HFFc6 (cell line): ENCODE results near the gene TSPY9. TPM values are rescaled to one million over a fixed set of nuclear protein-coding genes. Genes with fewer than 3 reads are reported as not detected.
"Not testable (repeated sequence)": the region's sequence is repeated elsewhere in the genome, so short reads cannot be mapped to it uniquely, and the experiment has no call there.

ENCODE experiments used
- DNase-seq: peaks from one replicate; pipeline ENCODE4 v3.0.0-alpha.2; 2018
- H3K27ac Mint-ChIP-seq: 2 replicates; pipeline ENCODE4 v1.8.0; 2020; ENCODE audit warnings: mild to moderate bottlenecking, mixed read lengths
- H3K27me3 Mint-ChIP-seq: 2 replicates; pipeline ENCODE4 v1.8.0; 2021; ENCODE audit warnings: mild to moderate bottlenecking, moderate library complexity, mixed read lengths; ENCODE audit not compliant: insufficient read depth
- H3K36me3 Mint-ChIP-seq: 2 replicates; pipeline ENCODE4 v1.8.0; 2021; ENCODE audit warnings: low read depth, mixed read lengths
- H3K4me1 Mint-ChIP-seq: 2 replicates; pipeline ENCODE4 v1.8.0; 2020; ENCODE audit warnings: low read depth, mixed read lengths
- H3K4me3 Mint-ChIP-seq: 2 replicates; pipeline ENCODE4 v1.8.0; 2020; ENCODE audit warnings: mild to moderate bottlenecking, moderate library complexity, mixed read lengths
- H3K9me3 Mint-ChIP-seq: 2 replicates; pipeline ENCODE4 v1.8.0; 2020; ENCODE audit warnings: mild to moderate bottlenecking, mixed read lengths
- long read RNA-seq: library from polyadenylated mRNA; unstranded; transcript quantifications from one replicate; pipeline ENCODE4 v2.0.0, GENCODE V29; 2019
- total RNA-seq, 6 experiments: library from RNA; stranded (reverse); fragmentation: NEBNext Ultra II Directional; extraction: Animal tissue kit (Norgen Biotek cat#: 25700); gene quantifications; 2 replicates in 1 of 6; 3 replicates in 5 of 6; pipeline ENCODE4 v1.2.3, GENCODE V29; 2021

Gene TSPY9
- total RNA-seq, result not detected
- long read RNA-seq, result 0 reads

- not testable (repeated sequence) for H3K27me3 Mint-ChIP-seq, H3K9me3 Mint-ChIP-seq, H3K27ac Mint-ChIP-seq, H3K4me3 Mint-ChIP-seq, DNase-seq, H3K36me3 Mint-ChIP-seq, H3K4me1 Mint-ChIP-seq
These were observed at the start of gene TSPY9 for GRCh38 chrY:9486967-9487366. Gene TSPY9 (plus strand): TSS chrY:9487267. CDS start chrY:9487313, 46 bp downstream.

GRCh38 chrY:9466655-9467054, 20.4 kb upstream of the TSPY9 start, which contains the start of gene TSPY1:
Gene TSPY1 (plus strand): TSS chrY:9466955. CDS start chrY:9467001, 46 bp downstream.
- H3K4me1 Mint-ChIP-seq, H3K27me3 Mint-ChIP-seq, H3K27ac Mint-ChIP-seq, H3K4me3 Mint-ChIP-seq, H3K9me3 Mint-ChIP-seq, DNase-seq, H3K36me3 Mint-ChIP-seq: not testable (repeated sequence)

GRCh38 chrY:9504396-9504795, 17.3 kb downstream of the TSPY9 start:
- H3K4me1 Mint-ChIP-seq, H3K4me3 Mint-ChIP-seq, H3K9me3 Mint-ChIP-seq, H3K36me3 Mint-ChIP-seq, DNase-seq, H3K27me3 Mint-ChIP-seq, H3K27ac Mint-ChIP-seq: not testable (repeated sequence)

- H3K36me3 Mint-ChIP-seq, DNase-seq, H3K4me3 Mint-ChIP-seq, H3K27me3 Mint-ChIP-seq, H3K9me3 Mint-ChIP-seq, H3K4me1 Mint-ChIP-seq, H3K27ac Mint-ChIP-seq: not testable (repeated sequence)
These were observed 29.2 kb downstream of the TSPY9 start for GRCh38 chrY:9516287-9516686.

GRCh38 chrY:9527580-9527979, 40.5 kb downstream of the TSPY9 start, which contains the start of gene TSPY10:
Gene TSPY10 (plus strand): TSS chrY:9527880. CDS start chrY:9527926, 46 bp downstream.
- H3K4me3 Mint-ChIP-seq, H3K27ac Mint-ChIP-seq, H3K9me3 Mint-ChIP-seq, DNase-seq, H3K27me3 Mint-ChIP-seq, H3K4me1 Mint-ChIP-seq, H3K36me3 Mint-ChIP-seq: not testable (repeated sequence)

Other genes with a start within 250 kb of the TSPY9 start
- gene TSPY4, start 149.8 kb upstream of the TSPY9 start, total RNA-seq, result not detected
- gene TSPY8, start 129.5 kb upstream of the TSPY9 start, total RNA-seq, result not detected
- gene TSPY3, start 88.8 kb upstream of the TSPY9 start, total RNA-seq, result not detected
- gene TSPY1, start 20.3 kb upstream of the TSPY9 start, total RNA-seq, result not detected
- not detected for gene TSPY10, start 40.6 kb downstream of the TSPY9 start, total RNA-seq